ENCODE data around the gene AVPI1. TPM values are rescaled to one million over a fixed set of nuclear protein-coding genes. Genes with fewer than 3 reads are reported as not detected.

AVPI1 gene
- total RNA-seq, 1 experiment from 2014 or later: 6.5 TPM

DNA sequence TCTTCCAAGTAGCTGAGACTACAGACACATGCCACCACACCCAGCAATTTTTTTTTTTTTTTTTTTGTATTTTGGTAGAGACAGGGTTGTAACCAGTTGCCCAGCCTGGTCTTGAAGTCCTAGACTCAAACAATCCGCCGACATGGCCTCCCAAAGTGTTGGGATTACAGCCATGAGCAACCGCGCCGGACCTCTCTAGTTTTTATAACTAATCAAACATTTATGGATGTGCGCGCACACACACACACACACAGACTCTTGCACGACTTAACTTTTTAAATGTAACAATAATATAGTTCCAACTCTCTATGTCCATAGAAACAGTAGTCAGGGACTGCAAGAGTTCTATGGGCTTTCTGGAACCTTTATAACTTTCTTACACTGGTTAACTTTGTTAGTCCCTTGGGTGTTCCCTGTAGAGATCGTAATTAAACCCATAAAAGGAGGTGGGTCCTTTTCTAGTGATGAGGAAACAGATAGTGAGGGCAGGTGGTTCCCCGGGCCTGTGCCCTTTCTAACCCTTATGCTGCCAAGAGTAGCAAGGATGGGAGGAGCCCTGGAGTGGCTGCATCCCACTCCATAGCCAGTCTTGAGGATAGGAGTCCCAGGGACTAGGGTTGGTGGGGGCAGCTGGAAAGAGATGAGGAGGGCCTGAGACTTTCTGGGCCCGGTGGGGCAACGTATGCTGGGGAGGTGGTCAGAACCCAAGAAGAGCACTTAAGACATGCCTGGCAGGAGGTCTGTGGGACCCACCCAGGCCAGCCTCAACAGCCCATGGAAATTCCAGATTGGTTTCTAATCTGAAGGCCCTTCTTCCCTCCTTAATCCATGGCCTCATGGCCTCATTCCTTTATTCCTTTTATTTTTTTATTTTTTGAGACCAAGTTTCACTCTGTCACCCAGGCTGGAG is 35.1 kb upstream of the AVPI1 start:
- no peak overlapping the region for H3K4me3 Mint-ChIP-seq
- peaks cover 10 to 30% (median 30%) of the 10 kb centered on the region in 3 experiments for H3K36me3 Mint-ChIP-seq (ENCODE audit: insufficient read depth in 1 of 3, low read depth in 3 of 3)
- Histone ChIP-seq H3K4me1 (ENCODE audit: insufficient read depth, low read length) (peaks cover 8% of the 10 kb centered on the region; the same call in 1 of the 2 replicates), H3K79me2 (ENCODE audit: insufficient read depth, low read length) (no peaks in the 10 kb centered on the region), H4K20me1 (ENCODE audit: control insufficient read depth, insufficient read depth, insufficient read length) (no peaks in the 10 kb centered on the region), H2BK12ac (ENCODE audit: insufficient read length, low read depth, low read length) (no peak overlapping the region), H3T11ph (ENCODE audit: low read length) (no peak overlapping the region), H2BK120ac (ENCODE audit: low read depth, low read length, poor library complexity, severe bottlenecking) (no peak overlapping the region), H2AK5ac (ENCODE audit: insufficient read length, low read length) (no peak overlapping the region), H3K56ac (ENCODE audit: insufficient read length, low read depth, low read length) (no peak overlapping the region), H4K91ac (ENCODE audit: insufficient read length, low read depth, low read length) (no peak overlapping the region), H4K8ac (replicated peaks; ENCODE audit: insufficient read length, low read depth, low read length) (no peak overlapping the region), H4K5ac (ENCODE audit: insufficient read length, low read depth, low read length) (no peak overlapping the region), H2BK20ac (ENCODE audit: low read depth, low read length, poor library complexity, severe bottlenecking) (no peak overlapping the region), H3K27me3 (ENCODE audit: insufficient read depth, low read length) (no peaks in the 10 kb centered on the region), H3K9ac (ENCODE audit: extremely low read depth, insufficient read length, low read length) (no peak overlapping the region), H3K14ac (ENCODE audit: insufficient read depth, low read length) (no peak overlapping the region), H2BK5ac (ENCODE audit: insufficient read length, low read length) (no peak overlapping the region), H2AFZ (ENCODE audit: low read length) (no peak overlapping the region), H3K23me2 (ENCODE audit: insufficient read length, low read depth, low read length, poor library complexity, severe bottlenecking) (no peaks in the 10 kb centered on the region), H3K27ac (ENCODE audit: insufficient read length, low read depth, low read length) (no peak overlapping the region), H3K4me2 (ENCODE audit: insufficient read depth, insufficient read length, low read length) (no peak overlapping the region), H3K4ac (ENCODE audit: low read depth, low read length) (no peak overlapping the region), H2BK15ac (ENCODE audit: low read depth, low read length) (no peak overlapping the region), H3K9me3 (ENCODE audit: control insufficient read depth, low read depth, low read length) (no peaks in the 10 kb centered on the region), H3K18ac (ENCODE audit: insufficient read length, low read depth, low read length) (no peak overlapping the region), H3K79me1 (ENCODE audit: insufficient read depth, low read depth, low read length, poor library complexity, severe bottlenecking) (no peaks in the 10 kb centered on the region), H3K23ac (ENCODE audit: insufficient read length, low read depth, low read length) (no peak overlapping the region)
- no peak for TF ChIP-seq CTCF (conservative IDR thresholded peaks at IDR 0.05)
- no peak for DNase-seq
- no peaks in the 10 kb centered on the region; the same call in 1 of the 2 replicates for H3K27me3 Mint-ChIP-seq (ENCODE audit: low read depth)
- peak overlapping the region in 1 of 3 experiments; percentile 75; a peak in 3 of 7 replicates for H3K27ac Mint-ChIP-seq
- H3K9me3 Mint-ChIP-seq: no peaks in the 10 kb centered on the region
- WGBS (ENCODE audit: extremely low coverage, insufficient read length, low lambda C conversion rate): no CpG with 5 or more reads among the region's 12 CpGs
- H3K4me1 Mint-ChIP-seq: peaks cover 30 to 37% of the 10 kb centered on the region in 2 experiments

Measured in H9 (cell line).